ENCODE measurements around the gene ZNF462. TPM values are rescaled to one million over a fixed set of nuclear protein-coding genes. Genes with fewer than 3 reads are reported as not detected.

The ZNF462 gene
- total RNA-seq, 1 experiment from 2014 or later = 164 TPM

DNA sequence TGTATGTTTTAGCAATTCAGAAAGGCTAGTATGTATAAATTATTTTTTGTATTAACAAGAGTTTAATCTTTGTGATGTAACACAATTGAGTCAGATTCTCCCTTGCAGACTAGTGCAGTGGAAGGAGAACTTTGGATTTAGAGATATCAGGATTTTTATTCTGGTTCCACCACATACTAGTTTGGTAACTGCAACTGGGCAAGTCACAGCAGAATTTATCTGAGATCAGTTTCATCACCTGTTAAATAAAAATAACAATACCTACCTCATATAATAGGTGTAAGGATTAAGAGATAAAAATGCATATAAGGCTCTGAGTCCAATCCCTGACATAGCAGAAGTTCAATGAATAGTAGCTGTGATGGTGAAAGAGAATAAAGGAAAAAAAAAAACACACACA lies 34.0 kb upstream of the ZNF462 start:
- Histone ChIP-seq H3K23me2 (ENCODE audit: insufficient read length, low read depth, low read length, poor library complexity, severe bottlenecking) (no peaks in the 10 kb centered on the region), H2BK5ac (ENCODE audit: insufficient read length, low read length) (no peak overlapping the region), H3K79me1 (ENCODE audit: insufficient read depth, low read depth, low read length, poor library complexity, severe bottlenecking) (no peaks in the 10 kb centered on the region), H3T11ph (ENCODE audit: low read length) (no peak overlapping the region), H3K56ac (ENCODE audit: insufficient read length, low read depth, low read length) (no peak overlapping the region), H3K4ac (ENCODE audit: low read depth, low read length) (no peak overlapping the region), H3K9me3 (ENCODE audit: control insufficient read depth, low read depth, low read length) (no peaks in the 10 kb centered on the region), H3K27ac (ENCODE audit: insufficient read length, low read depth, low read length) (no peak overlapping the region), H4K5ac (ENCODE audit: insufficient read length, low read depth, low read length) (no peak overlapping the region), H4K91ac (ENCODE audit: insufficient read length, low read depth, low read length) (no peak overlapping the region), H2BK120ac (ENCODE audit: low read depth, low read length, poor library complexity, severe bottlenecking) (no peak overlapping the region), H2BK15ac (ENCODE audit: low read depth, low read length) (no peak overlapping the region), H3K23ac (ENCODE audit: insufficient read length, low read depth, low read length) (no peak overlapping the region), H4K20me1 (ENCODE audit: control insufficient read depth, insufficient read depth, insufficient read length) (no peaks in the 10 kb centered on the region), H2BK20ac (ENCODE audit: low read depth, low read length, poor library complexity, severe bottlenecking) (no peak overlapping the region), H2AK5ac (ENCODE audit: insufficient read length, low read length) (no peak overlapping the region), H3K4me1 (ENCODE audit: insufficient read depth, low read length) (no peaks in the 10 kb centered on the region; the same call in 1 of the 2 replicates), H3K27me3 (ENCODE audit: insufficient read depth, low read length) (no peaks in the 10 kb centered on the region), H2AFZ (ENCODE audit: low read length) (no peak overlapping the region), H4K8ac (replicated peaks; ENCODE audit: insufficient read length, low read depth, low read length) (no peak overlapping the region), H3K14ac (ENCODE audit: insufficient read depth, low read length) (no peak overlapping the region), H3K9ac (ENCODE audit: extremely low read depth, insufficient read length, low read length) (no peak overlapping the region), H2BK12ac (ENCODE audit: insufficient read length, low read depth, low read length) (no peak overlapping the region), H3K4me2 (ENCODE audit: insufficient read depth, insufficient read length, low read length) (no peak overlapping the region), H3K18ac (ENCODE audit: insufficient read length, low read depth, low read length) (no peak overlapping the region), H3K79me2 (ENCODE audit: insufficient read depth, low read length) (no peaks in the 10 kb centered on the region)
- Mint-ChIP-seq H3K27me3 (ENCODE audit: low read depth) (no peaks in the 10 kb centered on the region; the same call in 1 of the 2 replicates), H3K36me3 (ENCODE audit: insufficient read depth in 1 of 3, low read depth in 3 of 3) (peaks cover 2 to 10% (median 3%) of the 10 kb centered on the region in 3 experiments; a peak in 6 of 7 replicates), H3K4me3 (no peak overlapping the region), H3K27ac (no peak overlapping the region), H3K4me1 (peaks cover 0 to 3% of the 10 kb centered on the region in 2 experiments; a peak in 1 of 4 replicates), H3K9me3 (peaks cover 7 to 15% of the 10 kb centered on the region in 2 experiments; a peak in 4 of 5 replicates)
- no peak for DNase-seq
- TF ChIP-seq, protein P1, sequence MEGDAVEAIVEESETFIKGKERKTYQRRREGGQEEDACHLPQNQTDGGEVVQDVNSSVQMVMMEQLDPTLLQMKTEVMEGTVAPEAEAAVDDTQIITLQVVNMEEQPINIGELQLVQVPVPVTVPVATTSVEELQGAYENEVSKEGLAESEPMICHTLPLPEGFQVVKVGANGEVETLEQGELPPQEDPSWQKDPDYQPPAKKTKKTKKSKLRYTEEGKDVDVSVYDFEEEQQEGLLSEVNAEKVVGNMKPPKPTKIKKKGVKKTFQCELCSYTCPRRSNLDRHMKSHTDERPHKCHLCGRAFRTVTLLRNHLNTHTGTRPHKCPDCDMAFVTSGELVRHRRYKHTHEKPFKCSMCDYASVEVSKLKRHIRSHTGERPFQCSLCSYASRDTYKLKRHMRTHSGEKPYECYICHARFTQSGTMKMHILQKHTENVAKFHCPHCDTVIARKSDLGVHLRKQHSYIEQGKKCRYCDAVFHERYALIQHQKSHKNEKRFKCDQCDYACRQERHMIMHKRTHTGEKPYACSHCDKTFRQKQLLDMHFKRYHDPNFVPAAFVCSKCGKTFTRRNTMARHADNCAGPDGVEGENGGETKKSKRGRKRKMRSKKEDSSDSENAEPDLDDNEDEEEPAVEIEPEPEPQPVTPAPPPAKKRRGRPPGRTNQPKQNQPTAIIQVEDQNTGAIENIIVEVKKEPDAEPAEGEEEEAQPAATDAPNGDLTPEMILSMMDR (conservative IDR thresholded peaks at IDR 0.05) = no peak
